CD8-positive, alpha-beta memory T cell (primary cell): ENCODE data around the gene MICALL1. TPM values are rescaled to one million over a fixed set of nuclear protein-coding genes. Genes with fewer than 3 reads are reported as not detected.

ENCODE experiments used
- CTCF ChIA-PET: fragments of 350-600 bp; sonication (Branson Sonifier 250); formaldehyde crosslinking; loops from one replicate; lab custom pipeline; 2021; ENCODE audit warnings: antibody characterized with exemption; lab: Charles Lee
- POLR2A ChIA-PET: fragments of 350-600 bp; sonication (Branson Sonifier 250); formaldehyde crosslinking; loops from one replicate; lab custom pipeline; 2021; ENCODE audit warnings: antibody characterized with exemption; lab: Charles Lee
- DNase-seq, 5 donors: peaks; one replicate each; pipeline versions ENCODE4 v3.0.0 to v3.0.0-alpha.2; 2020 to 2022; ENCODE audit warnings: mixed read lengths in 1 of 5
- H3K27ac ChIP-seq: one replicate; pipeline ENCODE4 v1.7.0; 2013; ENCODE audit warnings: low read depth, mild to moderate bottlenecking, low read length, moderate library complexity
- H3K27me3 ChIP-seq: 2 replicates; pipeline ENCODE4 v1.7.0; 2013; ENCODE audit warnings: low read length, mild to moderate bottlenecking; ENCODE audit not compliant: insufficient read depth, poor library complexity, severe bottlenecking
- H3K36me3 ChIP-seq: 2 replicates; pipeline ENCODE4 v1.7.0; 2013; ENCODE audit warnings: mild to moderate bottlenecking, low read length, moderate library complexity; ENCODE audit not compliant: insufficient read depth
- H3K4me1 ChIP-seq: 2 replicates; pipeline ENCODE4 v1.7.0; 2013; ENCODE audit warnings: mild to moderate bottlenecking, low read length, moderate library complexity; ENCODE audit not compliant: insufficient read depth
- H3K4me3 ChIP-seq: 2 replicates; pipeline ENCODE4 v1.7.0; 2013; ENCODE audit warnings: mild to moderate bottlenecking, low read length
- H3K9me3 ChIP-seq: 2 replicates; pipeline ENCODE4 v1.7.0; 2013; ENCODE audit warnings: mild to moderate bottlenecking, low read length
- H3K27ac Mint-ChIP-seq, 8 donors: one replicate each; pipeline ENCODE4 v1.8.0; 2020 to 2021; ENCODE audit warnings: mixed read lengths in 8 of 8, mild to moderate bottlenecking in 6 of 8, inconsistent platforms in 3 of 8, moderate library complexity in 3 of 8
- H3K27me3 Mint-ChIP-seq, 2 donors: one replicate each; pipeline ENCODE4 v1.8.0; 2020 to 2021; ENCODE audit warnings: mixed read lengths in 2 of 2, mild to moderate bottlenecking in 1 of 2, moderate library complexity in 1 of 2
- H3K36me3 Mint-ChIP-seq, 3 donors: one replicate each; pipeline ENCODE4 v1.8.0; 2020 to 2021; ENCODE audit warnings: mixed read lengths in 3 of 3, inconsistent platforms in 1 of 3, mild to moderate bottlenecking in 1 of 3
- H3K4me1 Mint-ChIP-seq, 3 donors: one replicate each; pipeline ENCODE4 v1.8.0; 2020 to 2021; ENCODE audit warnings: mixed read lengths in 3 of 3, inconsistent platforms in 1 of 3, mild to moderate bottlenecking in 1 of 3
- H3K4me3 Mint-ChIP-seq, 7 donors: one replicate each; pipeline ENCODE4 v1.8.0; 2020 to 2021; ENCODE audit warnings: mixed read lengths in 7 of 7, mild to moderate bottlenecking in 6 of 7, moderate library complexity in 4 of 7, inconsistent platforms in 2 of 7
- H3K9me3 Mint-ChIP-seq, 5 donors: one replicate each; pipeline ENCODE4 v1.8.0; 2020 to 2022; ENCODE audit warnings: mixed read lengths in 5 of 5, mild to moderate bottlenecking in 3 of 5, moderate library complexity in 2 of 5, inconsistent platforms in 1 of 5
- polyA plus RNA-seq: library from polyadenylated mRNA; unstranded; fragments of 300-500 nt; fragmentation: Illumina TruSeq; gene quantifications from one replicate; pipeline ENCODE4 v1.2.3, GENCODE V29; 2021
- total RNA-seq, 2 experiments: library from RNA; stranded (reverse); gene quantifications; one replicate each; pipeline ENCODE4 v1.2.3, GENCODE V29; 2021

MICALL1 gene
- total and polyA plus RNA-seq, 3 experiments from 2014 or later, result 7.2 to 25.8 (median 25.4) TPM

GRCh38 chr22:37926771-37927636, 20.9 kb downstream of the MICALL1 start:
- H3K36me3 Mint-ChIP-seq, result peaks cover 0 to 65% (median 4%) of the 10 kb centered on the region in 3 donors
- H3K9me3 Mint-ChIP-seq, result no peaks in the 10 kb centered on the region
- no peaks in the 10 kb centered on the region for H3K4me1 ChIP-seq
- DNase-seq, result no peak
- no peak overlapping the region for H3K4me3 ChIP-seq
- H3K27me3 ChIP-seq, result no peaks in the 10 kb centered on the region
- no peak overlapping the region for H3K4me3 Mint-ChIP-seq
- H3K27ac Mint-ChIP-seq, result no peak overlapping the region
- peaks cover 0 to 3% (median 0%) of the 10 kb centered on the region in 3 donors for H3K4me1 Mint-ChIP-seq
- H3K27ac ChIP-seq, result no peak overlapping the region
- POLR2A ChIA-PET, result no interaction called here
- no peaks in the 10 kb centered on the region for H3K27me3 Mint-ChIP-seq
- CTCF ChIA-PET, result interaction anchor here (0.6 to 0.9 kb wide), 2 partner anchors 18 to 68 kb away, joined by 3 read pairs; no protein-coding TSS in a partner anchor
- no peaks in the 10 kb centered on the region for H3K9me3 ChIP-seq
- peaks cover 15% of the 10 kb centered on the region for H3K36me3 ChIP-seq

GRCh38 chr22:37927637-37927936, 21.5 kb downstream of the MICALL1 start:
- Histone ChIP-seq H3K27ac (no peak overlapping the region), H3K27me3 (no peaks in the 10 kb centered on the region), H3K4me3 (no peak overlapping the region), H3K4me1 (no peaks in the 10 kb centered on the region), H3K36me3 (peaks cover 15% of the 10 kb centered on the region), H3K9me3 (no peaks in the 10 kb centered on the region)
- no peak for DNase-seq
- H3K4me1 Mint-ChIP-seq, result peaks cover 0 to 3% (median 0%) of the 10 kb centered on the region in 3 donors
- H3K36me3 Mint-ChIP-seq, result peaks cover 0 to 70% (median 4%) of the 10 kb centered on the region in 3 donors
- no peak overlapping the region for H3K4me3 Mint-ChIP-seq
- ChIA-PET POLR2A (no interaction called here), CTCF (interaction anchor here (0.6 to 0.9 kb wide), 2 partner anchors 18 to 69 kb away, joined by 3 read pairs; no protein-coding TSS in a partner anchor)
- no peaks in the 10 kb centered on the region for H3K9me3 Mint-ChIP-seq
- H3K27me3 Mint-ChIP-seq, result no peaks in the 10 kb centered on the region
- no peak overlapping the region for H3K27ac Mint-ChIP-seq

GRCh38 chr22:37929390-37929789, 23.3 kb downstream of the MICALL1 start:
- POLR2A ChIA-PET, result no interaction called here

GRCh38 chr22:37930270-37930951, 24.3 kb downstream of the MICALL1 start:
- POLR2A ChIA-PET, result no interaction called here
- no peak overlapping the region for H3K4me3 ChIP-seq
- no peaks in the 10 kb centered on the region for H3K27me3 ChIP-seq
- Mint-ChIP-seq H3K27ac (peak overlapping the region in 2 of 8 donors; percentile 33 to 35), H3K4me3 (no peak overlapping the region), H3K9me3 (no peaks in the 10 kb centered on the region), H3K36me3 (peaks cover 0 to 66% (median 4%) of the 10 kb centered on the region in 3 donors), H3K4me1 (peaks cover 8 to 17% (median 10%) of the 10 kb centered on the region in 3 donors), H3K27me3 (peaks cover 0 to 2% of the 10 kb centered on the region in 2 donors)
- no peak overlapping the region for H3K27ac ChIP-seq
- peaks cover 7% of the 10 kb centered on the region for H3K4me1 ChIP-seq
- peaks cover 11% of the 10 kb centered on the region for H3K36me3 ChIP-seq
- no peaks in the 10 kb centered on the region for H3K9me3 ChIP-seq
- DNase-seq, result no peak
- CTCF ChIA-PET, result interaction anchor here (0.7 to 2.0 kb wide), 5 partner anchors 24 to 113 kb away, joined by 3 to 12 read pairs (median 4); partner anchors contain the start of gene MICALL1

More at GRCh38 chr22:37929390-37929789, 23.3 kb downstream of the MICALL1 start:
- no peak overlapping the region for H3K27ac ChIP-seq
- no peaks in the 10 kb centered on the region for H3K9me3 ChIP-seq
- CTCF ChIA-PET, result no interaction called here
- no peaks in the 10 kb centered on the region for H3K27me3 ChIP-seq
- Mint-ChIP-seq H3K27me3 (peaks cover 0 to 2% of the 10 kb centered on the region in 2 donors), H3K9me3 (no peaks in the 10 kb centered on the region), H3K27ac (peak overlapping the region in 3 of 8 donors; percentile 11 to 78 (median 46)), H3K4me1 (peaks cover 8 to 17% (median 10%) of the 10 kb centered on the region in 3 donors), H3K36me3 (peaks cover 0 to 72% (median 4%) of the 10 kb centered on the region in 3 donors), H3K4me3 (no peak overlapping the region)
- no peak overlapping the region for H3K4me3 ChIP-seq
- no peak for DNase-seq
- H3K4me1 ChIP-seq, result peaks cover 7% of the 10 kb centered on the region
- peaks cover 15% of the 10 kb centered on the region for H3K36me3 ChIP-seq

GRCh38 chr22:37930952-37931440, 24.9 kb downstream of the MICALL1 start:
- Mint-ChIP-seq H3K27ac (peak overlapping the region in 3 of 8 donors; percentile 38 to 86 (median 51)), H3K27me3 (peaks cover 0 to 2% of the 10 kb centered on the region in 2 donors), H3K4me3 (peak overlapping the region in 1 of 7 donors; percentile 73), H3K36me3 (peaks cover 0 to 62% (median 4%) of the 10 kb centered on the region in 3 donors), H3K9me3 (no peaks in the 10 kb centered on the region), H3K4me1 (peaks cover 8 to 17% (median 10%) of the 10 kb centered on the region in 3 donors)
- ChIA-PET CTCF (interaction anchor here (0.7 to 2.0 kb wide), 5 partner anchors 25 to 113 kb away, joined by 3 to 12 read pairs (median 4); partner anchors contain the start of gene MICALL1), POLR2A (no interaction called here)
- no peak for DNase-seq
- no peaks in the 10 kb centered on the region for H3K27me3 ChIP-seq
- no peaks in the 10 kb centered on the region for H3K9me3 ChIP-seq
- H3K4me1 ChIP-seq, result peaks cover 7% of the 10 kb centered on the region
- H3K4me3 ChIP-seq, result no peak overlapping the region
- H3K27ac ChIP-seq, result no peak overlapping the region
- H3K36me3 ChIP-seq, result peaks cover 9% of the 10 kb centered on the region

GRCh38 chr22:37931893-37932389, 25.8 kb downstream of the MICALL1 start:
- CTCF ChIA-PET, result interaction anchor here (0.8 to 2.0 kb wide), 6 partner anchors 22 to 114 kb away, joined by 4 to 12 read pairs (median 4); partner anchors contain the start of genes C22orf23, MICALL1 and POLR2F
- H3K4me1 ChIP-seq, result peaks cover 7% of the 10 kb centered on the region
- POLR2A ChIA-PET, result no interaction called here
- H3K36me3 Mint-ChIP-seq, result peaks cover 0 to 55% (median 4%) of the 10 kb centered on the region in 3 donors
- H3K36me3 ChIP-seq, result no peaks in the 10 kb centered on the region
- H3K27me3 ChIP-seq, result no peaks in the 10 kb centered on the region
- peaks cover 0 to 2% of the 10 kb centered on the region in 2 donors for H3K27me3 Mint-ChIP-seq
- peaks cover 8 to 17% (median 10%) of the 10 kb centered on the region in 3 donors for H3K4me1 Mint-ChIP-seq
- no peaks in the 10 kb centered on the region for H3K9me3 Mint-ChIP-seq
- no peak for DNase-seq
- no peak overlapping the region for H3K4me3 ChIP-seq
- H3K9me3 ChIP-seq, result no peaks in the 10 kb centered on the region
- H3K4me3 Mint-ChIP-seq, result no peak overlapping the region
- H3K27ac ChIP-seq, result no peak overlapping the region
- peak overlapping the region in 2 of 8 donors; percentile 29 to 90 for H3K27ac Mint-ChIP-seq

- Mint-ChIP-seq H3K4me3 (no peak overlapping the region), H3K36me3 (peaks cover 0 to 52% (median 4%) of the 10 kb centered on the region in 3 donors), H3K27ac (no peak overlapping the region), H3K4me1 (peaks cover 8 to 17% (median 10%) of the 10 kb centered on the region in 3 donors), H3K9me3 (no peaks in the 10 kb centered on the region), H3K27me3 (peaks cover 0 to 2% of the 10 kb centered on the region in 2 donors)
- no peaks in the 10 kb centered on the region for H3K36me3 ChIP-seq
- CTCF ChIA-PET, result interaction anchor here (0.8 to 1.5 kb wide), 4 partner anchors 22 to 113 kb away, joined by 3 to 4 read pairs (median 4); partner anchors contain the start of genes C22orf23, MICALL1 and POLR2F
- H3K27ac ChIP-seq, result no peak overlapping the region
- DNase-seq, result no peak
- H3K9me3 ChIP-seq, result no peaks in the 10 kb centered on the region
- POLR2A ChIA-PET, result no interaction called here
- H3K4me1 ChIP-seq, result peaks cover 7% of the 10 kb centered on the region
- no peak overlapping the region for H3K4me3 ChIP-seq
- H3K27me3 ChIP-seq, result no peaks in the 10 kb centered on the region
Observed at GRCh38 chr22:37932401-37932800, 26.3 kb downstream of the MICALL1 start.
